CD4-positive, CD25-positive, alpha-beta regulatory T cell (primary cell): ENCODE results near the gene SELPLG. TPM values are rescaled to one million over a fixed set of nuclear protein-coding genes. Genes with fewer than 3 reads are reported as not detected.

Experiments
- ATAC-seq, 2 donors: fragments of 150-1000 bp; cut with Tn5 transposase; one replicate each; pipeline ENCODE4 v1.10.0; 2021; ENCODE audit warnings: low read depth in 2 of 2, moderate number of reproducible peaks in 2 of 2, moderate library complexity in 1 of 2
- DNase-seq, 3 donors: peaks; one replicate each; pipeline versions ENCODE4 v3.0.0 to v3.0.0-alpha.2; 2012 to 2022; ENCODE audit warnings: mixed read lengths in 1 of 3
- H3K27ac ChIP-seq: one replicate; pipeline ENCODE4 v1.7.0; 2013; ENCODE audit warnings: mild to moderate bottlenecking, low read length; ENCODE audit not compliant: insufficient read depth, poor library complexity, severe bottlenecking
- H3K27me3 ChIP-seq: one replicate; pipeline ENCODE4 v1.7.0; 2013; ENCODE audit warnings: low read length; ENCODE audit not compliant: control insufficient read depth, insufficient read depth
- H3K36me3 ChIP-seq: one replicate; pipeline ENCODE4 v1.7.0; 2013; ENCODE audit warnings: mild to moderate bottlenecking, low read length, moderate library complexity; ENCODE audit not compliant: control insufficient read depth, insufficient read depth
- H3K4me1 ChIP-seq: 2 replicates; pipeline ENCODE4 v1.7.0; 2013; ENCODE audit warnings: mild to moderate bottlenecking, low read length; ENCODE audit not compliant: insufficient read depth, control insufficient read depth, poor library complexity, severe bottlenecking
- H3K4me3 ChIP-seq: one replicate; pipeline ENCODE4 v1.7.0; 2013; ENCODE audit warnings: low read depth, mild to moderate bottlenecking, low read length, moderate library complexity
- H3K9me3 ChIP-seq, 2 experiments: 1 replicate in 1 of 2; 2 replicates in 1 of 2; pipeline ENCODE4 v1.7.0; 2013; ENCODE audit warnings: low read length in 2 of 2, mild to moderate bottlenecking in 1 of 2, moderate library complexity in 1 of 2; ENCODE audit not compliant: control insufficient read depth in 2 of 2
- H3K27ac Mint-ChIP-seq, 3 donors: one replicate each; pipeline ENCODE4 v1.8.0; 2020 to 2022; ENCODE audit warnings: mild to moderate bottlenecking in 3 of 3, mixed read lengths in 3 of 3, moderate library complexity in 2 of 3
- H3K27me3 Mint-ChIP-seq: one replicate; pipeline ENCODE4 v1.8.0; 2022; ENCODE audit warnings: mild to moderate bottlenecking, mixed read lengths
- H3K36me3 Mint-ChIP-seq: one replicate; pipeline ENCODE4 v1.8.0; 2020; ENCODE audit warnings: mixed read lengths
- H3K4me1 Mint-ChIP-seq, 4 donors: one replicate each; pipeline ENCODE4 v1.8.0; 2020 to 2022; ENCODE audit warnings: mixed read lengths in 4 of 4, mild to moderate bottlenecking in 1 of 4
- H3K4me3 Mint-ChIP-seq, 4 donors: one replicate each; pipeline ENCODE4 v1.8.0; 2020 to 2022; ENCODE audit warnings: mild to moderate bottlenecking in 4 of 4, mixed read lengths in 4 of 4, moderate library complexity in 3 of 4
- H3K9me3 Mint-ChIP-seq, 7 donors: one replicate each; pipeline ENCODE4 v1.8.0; 2020 to 2022; ENCODE audit warnings: mixed read lengths in 7 of 7, mild to moderate bottlenecking in 3 of 7, moderate library complexity in 2 of 7
- polyA plus RNA-seq, 4 donors: library from polyadenylated mRNA; unstranded; fragments of 300-500 nt; fragmentation: Illumina TruSeq; gene quantifications; one replicate each; pipeline ENCODE4 v1.2.3, GENCODE V29; 2021
- total RNA-seq: library from RNA; stranded (reverse); gene quantifications from one replicate; pipeline ENCODE4 v1.2.3, GENCODE V29; 2022

SELPLG gene
- total and polyA plus RNA-seq, 5 donors from 2014 or later = 218 to 844 (median 816) TPM

- Histone ChIP-seq H3K4me1 (no peaks in the 10 kb centered on the region), H3K36me3 (no peaks in the 10 kb centered on the region), H3K4me3 (no peak overlapping the region), H3K27me3 (no peaks in the 10 kb centered on the region), H3K9me3 (no peaks in the 10 kb centered on the region), H3K27ac (no peak overlapping the region)
- Mint-ChIP-seq H3K4me1 (peaks cover 0 to 14% (median 9%) of the 10 kb centered on the region in 4 donors), H3K27ac (peak overlapping the region in 1 of 3 donors; percentile 54), H3K27me3 (no peaks in the 10 kb centered on the region), H3K4me3 (no peak overlapping the region), H3K9me3 (no peaks in the 10 kb centered on the region), H3K36me3 (no peaks in the 10 kb centered on the region)
- DNase-seq = no peak
- ATAC-seq = no peak
Observed at GRCh38 chr12:108609537-108610335, 24.0 kb downstream of the SELPLG start.

GRCh38 chr12:108608616-108609015, 25.1 kb downstream of the SELPLG start:
- no peaks in the 10 kb centered on the region for H3K9me3 Mint-ChIP-seq

DNA sequence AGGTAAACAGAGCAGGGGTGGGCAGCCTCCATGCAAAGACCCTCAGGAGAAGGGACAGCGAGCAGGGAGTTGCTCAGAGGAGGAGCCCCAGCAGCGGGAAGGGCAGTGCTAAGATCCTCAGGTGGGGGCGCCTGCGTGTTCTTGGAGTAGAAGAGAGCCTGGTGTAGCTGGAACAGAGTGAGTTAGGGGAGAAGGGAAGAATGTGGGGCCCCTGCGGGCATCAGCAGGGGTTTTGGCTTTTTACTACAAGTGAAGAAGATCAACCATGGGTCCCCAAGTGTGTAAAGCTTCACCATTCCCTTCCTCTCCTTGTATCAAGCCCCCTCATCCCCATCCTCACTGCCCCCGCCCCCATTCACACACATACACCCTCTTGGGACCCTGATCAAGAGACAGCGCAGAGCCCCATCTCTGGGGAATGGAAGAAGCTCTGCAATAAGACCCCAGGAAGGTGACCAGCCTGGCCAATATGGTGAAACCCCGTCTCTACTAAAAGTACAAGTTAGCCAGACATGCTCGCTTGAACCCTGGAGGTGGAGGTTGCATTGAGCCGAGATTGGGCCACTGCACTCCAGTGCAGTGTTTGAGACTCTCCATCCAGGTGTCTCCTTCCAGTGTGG, 25.6 kb downstream of the SELPLG start:
- H3K27ac Mint-ChIP-seq = no peak overlapping the region

More at GRCh38 chr12:108608616-108609015, 25.1 kb downstream of the SELPLG start:
- Histone ChIP-seq H3K27ac (no peak overlapping the region), H3K27me3 (no peaks in the 10 kb centered on the region), H3K4me1 (no peaks in the 10 kb centered on the region), H3K9me3 (no peaks in the 10 kb centered on the region), H3K36me3 (no peaks in the 10 kb centered on the region), H3K4me3 (no peak overlapping the region)
- Mint-ChIP-seq H3K4me1 (peaks cover 0 to 10% (median 3%) of the 10 kb centered on the region in 4 donors), H3K4me3 (no peak overlapping the region), H3K36me3 (no peaks in the 10 kb centered on the region), H3K27me3 (no peaks in the 10 kb centered on the region), H3K27ac (no peak overlapping the region)
- ATAC-seq (no peak), DNase-seq (no peak)

DNA sequence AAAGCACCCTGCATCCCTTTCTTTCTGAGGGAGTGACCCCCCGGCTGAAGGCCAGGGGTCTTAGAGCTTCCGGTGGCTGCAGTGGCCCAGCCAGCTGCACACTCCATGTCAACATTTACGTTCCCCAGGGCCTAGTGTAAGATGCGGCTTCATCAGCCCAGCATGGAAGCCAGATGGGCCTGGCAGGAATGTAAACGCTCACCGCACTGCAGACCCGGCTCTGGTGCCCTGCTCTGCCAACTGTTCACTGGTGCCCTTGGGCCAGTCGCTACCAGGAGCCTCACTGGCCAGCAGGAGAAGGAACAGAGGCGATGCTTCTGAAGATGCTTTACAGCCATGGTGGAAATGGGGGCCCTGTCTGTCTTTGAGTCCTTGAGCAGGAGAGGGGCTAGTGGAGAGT, 27.2 kb downstream of the SELPLG start:
- H3K4me1 Mint-ChIP-seq = peaks cover 0 to under 1% (median 0%) of the 10 kb centered on the region in 4 donors
- no peak overlapping the region for H3K27ac Mint-ChIP-seq
- H3K4me1 ChIP-seq = no peaks in the 10 kb centered on the region
- DNase-seq = no peak
- no peak overlapping the region for H3K4me3 Mint-ChIP-seq
- H3K9me3 ChIP-seq = no peaks in the 10 kb centered on the region
- H3K27ac ChIP-seq = no peak overlapping the region
- no peaks in the 10 kb centered on the region for H3K27me3 ChIP-seq
- no peaks in the 10 kb centered on the region for H3K36me3 ChIP-seq
- no peak for ATAC-seq
- no peaks in the 10 kb centered on the region for H3K27me3 Mint-ChIP-seq
- no peaks in the 10 kb centered on the region for H3K36me3 Mint-ChIP-seq
- H3K4me3 ChIP-seq = no peak overlapping the region
- H3K9me3 Mint-ChIP-seq = no peaks in the 10 kb centered on the region

More for the DNA sequence above, 25.6 kb downstream of the SELPLG start:
- no peak for ATAC-seq
- Histone ChIP-seq H3K4me3 (no peak overlapping the region), H3K4me1 (no peaks in the 10 kb centered on the region), H3K36me3 (no peaks in the 10 kb centered on the region), H3K27ac (no peak overlapping the region), H3K27me3 (no peaks in the 10 kb centered on the region), H3K9me3 (no peaks in the 10 kb centered on the region)
- no peak for DNase-seq
- H3K4me1 Mint-ChIP-seq = peaks cover 0 to 8% (median 2%) of the 10 kb centered on the region in 4 donors
- H3K9me3 Mint-ChIP-seq = no peaks in the 10 kb centered on the region
- H3K36me3 Mint-ChIP-seq = no peaks in the 10 kb centered on the region
- no peak overlapping the region for H3K4me3 Mint-ChIP-seq
- no peaks in the 10 kb centered on the region for H3K27me3 Mint-ChIP-seq

DNA sequence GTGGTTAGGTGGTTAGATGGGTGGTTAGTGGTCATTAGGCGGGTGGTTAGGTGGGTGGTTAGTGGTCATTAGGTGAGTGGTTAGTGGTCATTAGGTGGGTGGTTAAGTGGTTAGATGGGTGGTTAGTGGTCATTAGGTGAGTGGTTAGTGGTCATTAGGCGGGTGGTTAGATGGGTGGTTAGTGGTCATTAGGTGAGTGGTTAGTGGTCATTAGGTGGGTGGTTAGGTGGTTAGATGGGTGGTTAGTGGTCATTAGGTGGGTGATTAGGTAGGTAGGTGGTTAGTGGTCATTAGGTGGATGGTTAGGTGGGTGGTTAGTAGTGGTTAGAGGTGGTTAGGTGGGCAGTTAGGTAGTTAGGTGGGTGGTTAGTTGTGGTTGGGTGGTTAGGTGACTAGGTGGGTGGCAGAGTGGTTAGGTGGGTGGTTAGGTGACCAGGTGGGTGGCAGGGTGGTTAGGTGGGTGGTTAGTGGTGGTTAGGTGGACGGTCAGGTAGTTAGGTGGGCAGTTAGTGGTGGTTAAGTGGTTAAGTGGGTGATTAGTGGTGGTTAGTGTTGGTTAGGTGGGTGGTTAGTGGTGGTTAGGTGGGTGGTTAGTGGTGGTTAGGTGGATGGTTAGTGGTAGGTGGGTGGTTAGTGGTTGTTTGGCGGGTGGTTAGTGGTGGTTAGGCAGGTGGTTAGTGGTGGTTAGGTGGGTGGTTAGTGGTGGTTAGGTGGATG, 27.8 kb downstream of the SELPLG start:
- Mint-ChIP-seq H3K27ac (peak overlapping the region in 1 of 3 donors; percentile 80), H3K27me3 (no peaks in the 10 kb centered on the region), H3K36me3 (no peaks in the 10 kb centered on the region), H3K9me3 (no peaks in the 10 kb centered on the region), H3K4me3 (no peak overlapping the region), H3K4me1 (no peaks in the 10 kb centered on the region)
- Histone ChIP-seq H3K27ac (no peak overlapping the region), H3K4me1 (no peaks in the 10 kb centered on the region), H3K4me3 (no peak overlapping the region), H3K27me3 (no peaks in the 10 kb centered on the region), H3K9me3 (no peaks in the 10 kb centered on the region), H3K36me3 (no peaks in the 10 kb centered on the region)
- DNase-seq = no peak
- ATAC-seq = no peak

- H3K36me3 ChIP-seq = no peaks in the 10 kb centered on the region
- no peak overlapping the region for H3K27ac ChIP-seq
- H3K27ac Mint-ChIP-seq = peak overlapping the region in 1 of 3 donors; percentile 80
- H3K4me1 ChIP-seq = no peaks in the 10 kb centered on the region
- peak overlapping the region in 1 of 4 donors; percentile 39 for H3K4me3 Mint-ChIP-seq
- H3K27me3 ChIP-seq = no peaks in the 10 kb centered on the region
- no peak overlapping the region for H3K4me3 ChIP-seq
- no peaks in the 10 kb centered on the region for H3K27me3 Mint-ChIP-seq
- H3K9me3 Mint-ChIP-seq = no peaks in the 10 kb centered on the region
- H3K9me3 ChIP-seq = no peaks in the 10 kb centered on the region
- H3K36me3 Mint-ChIP-seq = no peaks in the 10 kb centered on the region
- DNase-seq (no peak), ATAC-seq (no peak)
- H3K4me1 Mint-ChIP-seq = no peaks in the 10 kb centered on the region
Observed at GRCh38 chr12:108605000-108605689, 28.5 kb downstream of the SELPLG start.

GRCh38 chr12:108604208-108604941, 29.3 kb downstream of the SELPLG start:
- no peaks in the 10 kb centered on the region for H3K9me3 ChIP-seq
- H3K9me3 Mint-ChIP-seq = no peaks in the 10 kb centered on the region
- H3K27me3 Mint-ChIP-seq = no peaks in the 10 kb centered on the region
- no peaks in the 10 kb centered on the region for H3K27me3 ChIP-seq
- DNase-seq (no peak), ATAC-seq (no peak)
- no peaks in the 10 kb centered on the region for H3K4me1 Mint-ChIP-seq
- H3K4me3 Mint-ChIP-seq = no peak overlapping the region
- H3K27ac ChIP-seq = no peak overlapping the region
- H3K27ac Mint-ChIP-seq = peak overlapping the region in 1 of 3 donors; percentile 52
- no peak overlapping the region for H3K4me3 ChIP-seq
- no peaks in the 10 kb centered on the region for H3K4me1 ChIP-seq
- H3K36me3 ChIP-seq = no peaks in the 10 kb centered on the region
- H3K36me3 Mint-ChIP-seq = no peaks in the 10 kb centered on the region
